Measurements from ENCODE around the gene ZNF423.
A peak's percentile ranks its signal among the peaks of the same experiment; 100 is the strongest.

Gene ZNF423

DNA sequence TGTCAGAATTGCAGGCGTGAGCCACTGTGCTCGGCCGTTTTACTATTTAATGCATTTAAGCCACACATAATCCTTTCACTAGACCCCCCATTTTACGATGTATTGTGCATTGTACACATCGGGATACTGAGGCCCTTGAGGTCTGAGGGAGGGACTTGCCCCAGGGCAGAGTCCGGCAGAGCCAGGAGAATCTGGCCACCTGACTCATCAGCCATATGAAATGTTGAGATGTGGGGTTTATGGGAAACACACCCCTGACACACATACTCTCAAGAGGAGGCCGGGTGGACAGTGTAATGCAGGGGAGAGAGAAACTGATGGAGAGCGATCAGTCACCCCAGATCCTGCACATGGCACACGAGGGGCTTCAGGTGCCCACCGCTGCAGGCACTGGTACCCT is 196.6 kb downstream of the ZNF423 start:
- no peak for DNase-seq

DNA sequence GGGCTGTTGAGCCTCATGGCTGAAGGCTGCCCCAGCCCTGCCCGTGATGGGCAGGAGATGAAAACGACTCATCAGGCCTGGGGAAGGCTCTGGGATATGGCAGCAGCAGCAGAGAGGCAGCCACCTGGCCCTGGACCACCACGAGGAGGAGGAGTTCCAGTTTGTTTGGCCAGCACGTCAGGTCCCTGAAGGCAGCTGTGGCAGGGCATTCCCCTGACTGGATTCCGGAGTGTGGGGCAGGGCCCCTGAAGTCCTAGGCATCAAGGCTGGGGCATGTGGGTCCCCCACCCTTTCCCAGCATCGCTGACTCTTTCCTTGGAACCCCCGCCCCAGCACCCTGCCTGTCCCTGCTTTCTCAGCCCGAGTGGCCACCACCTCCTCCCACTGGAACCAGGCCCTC is 197.4 kb downstream of the ZNF423 start:
- DNase-seq: no peak

DNA sequence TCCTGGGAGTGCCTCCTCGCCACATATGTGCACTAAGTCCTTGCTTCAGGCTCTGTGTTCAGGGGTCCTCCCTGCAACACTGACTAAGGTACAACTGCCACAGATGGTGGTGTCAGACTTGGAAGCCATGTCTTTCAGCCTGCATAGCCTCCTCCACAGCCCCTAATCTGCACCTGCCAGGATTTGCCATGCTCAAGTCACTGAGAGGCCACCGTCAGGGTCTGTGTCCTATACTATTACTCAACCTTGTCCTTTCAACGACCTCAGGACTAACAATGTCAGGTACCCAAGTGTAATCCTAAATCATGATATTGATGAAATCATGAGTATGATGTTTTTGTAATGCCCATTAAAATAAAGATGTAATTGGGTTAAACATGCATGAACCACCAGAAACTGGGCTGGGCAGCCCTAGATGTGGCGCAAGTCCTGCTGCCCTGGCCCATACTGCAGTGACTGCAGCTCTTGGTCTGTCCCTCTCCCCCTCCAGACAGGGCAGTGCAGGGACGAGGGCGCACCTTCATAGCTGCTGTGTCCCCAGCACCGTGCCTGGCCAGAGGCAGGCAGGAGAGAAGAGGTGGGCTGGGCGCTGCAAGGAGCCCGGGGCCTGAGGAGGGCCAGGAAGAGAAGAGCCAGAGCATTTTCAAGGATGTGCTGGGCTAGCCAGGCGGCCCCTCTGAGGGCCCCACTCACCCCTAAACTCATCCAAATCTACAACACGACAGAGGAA is 198.0 kb downstream of the ZNF423 start:
- DNase-seq: no peak

DNA sequence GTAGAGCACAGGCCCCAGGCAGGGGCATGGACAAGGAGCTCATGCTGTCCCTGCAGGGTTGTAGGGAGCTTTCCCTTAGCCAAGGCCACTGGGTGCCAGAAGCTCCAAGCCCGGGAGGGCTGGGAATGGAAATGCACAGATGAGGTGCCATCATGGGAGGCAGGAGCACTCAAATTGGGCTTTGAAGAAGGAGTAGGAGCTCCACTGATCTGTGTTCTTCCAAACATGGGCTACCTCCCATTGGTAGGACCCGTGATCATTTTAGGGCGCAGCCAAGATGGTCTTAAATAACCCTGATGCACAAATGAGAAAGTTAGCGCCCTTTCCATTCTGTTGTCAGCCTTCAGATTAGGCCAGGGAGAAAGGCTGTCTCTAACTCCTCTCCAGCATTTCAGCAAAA is 201.5 kb downstream of the ZNF423 start:
- DNase-seq: no peak

DNA sequence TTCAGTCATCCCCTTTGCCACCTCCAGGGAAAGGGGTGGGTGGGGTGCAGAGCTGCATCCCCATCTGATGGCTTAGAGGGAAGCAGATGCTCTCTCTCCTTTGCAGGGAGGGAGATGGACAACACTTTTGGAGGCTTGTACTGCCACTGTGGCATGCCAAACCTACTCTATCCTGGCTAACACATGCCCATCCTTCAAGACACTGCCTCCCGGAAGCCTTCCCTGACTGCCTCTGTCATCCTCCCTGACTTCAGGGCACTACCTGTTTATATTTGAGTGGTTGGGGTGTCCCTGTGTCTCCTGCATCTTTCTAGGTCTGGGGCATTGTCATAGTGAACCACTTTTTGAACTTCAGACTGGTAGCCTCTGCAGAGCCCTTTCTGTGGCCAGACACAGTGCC is 202.3 kb downstream of the ZNF423 start:
- DNase-seq: no peak

DNA sequence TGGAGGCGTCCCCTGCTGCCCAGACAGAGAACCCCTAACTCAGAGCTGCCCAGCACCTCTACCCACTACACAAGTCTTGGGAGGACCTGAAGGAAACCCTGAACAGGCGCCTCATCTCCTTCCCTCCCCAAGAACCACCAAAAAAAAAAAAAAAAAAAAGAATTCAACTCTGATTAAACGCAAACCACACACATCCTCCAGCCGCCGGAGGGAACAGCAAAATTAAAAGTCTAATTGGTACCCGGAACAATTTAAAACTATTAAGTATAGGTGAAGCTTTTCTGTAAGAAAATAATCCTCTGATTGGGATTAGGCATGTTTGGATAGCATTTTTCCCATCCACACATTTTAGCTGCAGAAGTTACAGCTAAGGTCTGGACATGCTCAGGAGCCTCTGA is 202.7 kb downstream of the ZNF423 start:
- no peak for DNase-seq

DNA sequence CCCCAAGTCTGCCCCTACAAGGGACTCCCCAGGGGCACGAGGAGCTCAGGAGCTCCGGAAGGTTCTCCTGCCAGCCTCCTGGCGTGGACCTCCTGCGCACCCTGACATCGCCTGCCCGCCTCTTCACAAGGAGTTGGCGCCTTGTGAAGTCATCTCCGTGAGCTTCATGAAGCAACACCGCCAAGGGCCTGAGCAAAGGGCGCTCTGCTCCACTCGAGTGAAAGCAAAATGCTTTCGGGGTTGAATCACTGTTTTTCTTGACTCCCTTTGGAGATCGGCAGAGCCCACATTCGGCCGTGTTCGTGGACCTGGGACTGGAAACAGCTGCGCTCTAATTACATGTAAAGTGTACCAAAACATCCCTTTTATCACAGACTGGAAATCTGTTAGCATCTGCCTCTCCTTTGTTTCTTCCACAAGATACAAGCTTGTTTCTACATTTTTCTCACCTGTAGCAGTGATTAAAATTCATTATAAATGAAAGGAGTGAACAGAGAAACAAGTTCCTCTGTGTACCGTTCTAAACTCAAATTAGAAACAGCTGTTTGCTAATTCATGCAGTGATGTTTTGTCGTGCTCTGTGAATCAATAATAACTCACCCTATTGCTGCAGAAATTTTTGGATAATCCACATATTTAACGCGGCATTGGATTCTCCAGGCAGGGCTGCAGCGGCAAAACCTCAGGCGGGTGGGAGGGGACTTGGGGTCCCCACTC is 203.3 kb downstream of the ZNF423 start:
- peak; percentile 75 for DNase-seq

DNA sequence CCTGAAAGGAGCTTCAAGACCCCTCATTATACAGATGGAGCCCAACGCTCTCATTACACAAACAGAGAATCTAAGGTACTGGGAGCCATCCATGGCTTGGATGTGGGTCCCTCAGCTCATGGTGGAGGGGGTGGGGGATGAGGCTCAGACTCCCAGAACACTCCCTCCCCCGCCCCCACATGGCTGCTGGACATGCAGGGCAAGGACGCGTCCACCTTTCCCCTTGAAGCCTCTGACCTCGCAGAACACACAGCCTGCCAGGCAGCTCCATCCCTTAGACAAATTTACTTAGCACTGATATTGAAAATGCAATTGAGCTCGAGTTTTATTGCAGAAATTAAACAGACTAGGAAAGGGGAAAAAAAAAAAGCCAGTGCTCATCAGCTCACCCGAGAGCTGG is 203.9 kb downstream of the ZNF423 start:
- DNase-seq: no peak

DNA sequence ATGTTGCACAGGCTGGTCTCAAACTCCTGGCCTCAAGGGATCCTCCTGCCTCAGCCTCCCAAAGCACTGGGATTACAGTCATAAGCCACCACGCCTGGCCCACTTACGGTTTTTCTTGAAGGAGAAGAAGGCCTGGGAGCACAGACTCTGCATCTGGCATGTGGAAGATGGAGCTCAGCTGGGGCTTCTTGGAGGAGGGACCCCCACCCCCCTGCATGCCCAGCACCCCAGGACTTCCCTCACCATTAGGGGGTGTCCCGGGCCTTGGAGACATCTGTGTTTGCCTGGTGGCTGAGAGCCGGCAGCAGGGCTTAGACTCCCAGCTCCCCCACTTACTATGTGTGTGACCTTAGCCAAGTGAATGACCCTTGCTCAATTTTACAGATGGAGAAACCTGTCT is 204.7 kb downstream of the ZNF423 start:
- DNase-seq: no peak

DNA sequence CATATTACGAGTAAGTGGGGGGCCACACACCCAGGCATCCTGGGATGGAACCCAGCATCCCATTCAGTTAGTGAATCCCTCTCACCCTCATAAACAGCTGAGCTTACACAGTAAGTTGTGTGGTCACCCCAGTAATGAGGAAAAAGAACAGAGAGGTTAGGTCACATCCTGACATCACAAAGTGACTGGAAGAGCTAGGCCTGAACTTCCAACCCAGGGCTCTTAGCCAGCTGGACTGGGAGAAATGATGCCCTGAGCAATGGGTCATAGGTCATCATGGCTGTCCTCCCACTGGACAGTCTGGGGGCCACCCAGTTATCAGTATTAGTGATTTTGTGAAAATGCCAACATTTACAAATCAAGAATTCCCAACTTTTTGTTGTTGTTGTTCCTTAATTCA is 205.3 kb downstream of the ZNF423 start:
- no peak for DNase-seq

DNA sequence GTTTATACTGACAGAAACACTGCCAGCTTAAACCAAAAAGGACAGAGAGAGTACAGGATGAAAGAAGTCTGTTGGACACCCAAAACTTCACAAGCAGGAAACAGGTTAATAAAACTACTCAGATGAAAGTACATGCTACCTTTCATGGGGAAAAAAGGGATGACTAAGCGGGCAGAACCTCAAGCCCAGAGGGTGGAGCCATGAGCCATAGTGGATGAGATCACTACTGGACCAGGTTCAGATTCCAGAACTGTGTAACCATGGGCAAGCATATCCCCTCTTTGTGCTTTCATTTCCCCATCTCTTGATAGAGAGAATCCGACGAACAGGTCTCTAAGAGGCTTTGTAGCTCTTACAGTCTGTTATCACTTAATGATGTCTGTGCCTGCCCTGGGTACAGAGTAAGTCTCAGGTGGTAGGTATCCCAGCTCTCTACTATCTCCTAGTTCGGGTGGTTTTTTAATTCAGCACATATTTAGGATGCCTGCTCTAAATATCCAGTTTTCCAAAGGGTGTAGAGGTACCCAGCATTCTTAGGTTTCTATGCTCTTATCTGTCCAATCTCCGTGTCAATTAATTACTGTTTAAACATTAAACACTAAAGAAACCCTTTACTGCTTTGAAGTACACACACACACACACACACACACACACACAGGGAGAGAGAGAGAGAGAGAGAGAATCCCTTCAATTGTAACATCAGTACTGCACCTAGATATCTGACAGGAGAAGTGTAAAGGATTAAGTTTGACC is 206.7 kb downstream of the ZNF423 start:
- DNase-seq: peak; percentile 53

DNA sequence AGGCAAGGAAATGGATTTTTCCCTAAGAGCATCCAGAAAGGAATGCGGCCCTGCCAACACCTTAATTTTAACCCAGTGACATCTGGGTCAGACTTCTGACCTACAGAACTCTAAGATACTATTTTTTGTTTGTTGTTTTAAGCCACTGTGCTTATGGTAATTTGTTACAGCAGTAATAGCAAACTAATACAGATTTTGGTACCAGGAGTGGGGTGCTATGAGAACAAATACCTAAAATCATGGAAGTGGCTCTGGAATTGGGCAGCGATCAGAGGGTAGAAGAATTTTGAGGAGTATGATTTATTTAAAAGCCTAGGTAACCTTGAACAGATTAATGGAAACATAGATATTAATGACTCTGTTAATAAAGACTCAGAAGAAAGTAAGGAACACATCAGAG is 208.2 kb downstream of the ZNF423 start:
- DNase-seq: no peak

DNA sequence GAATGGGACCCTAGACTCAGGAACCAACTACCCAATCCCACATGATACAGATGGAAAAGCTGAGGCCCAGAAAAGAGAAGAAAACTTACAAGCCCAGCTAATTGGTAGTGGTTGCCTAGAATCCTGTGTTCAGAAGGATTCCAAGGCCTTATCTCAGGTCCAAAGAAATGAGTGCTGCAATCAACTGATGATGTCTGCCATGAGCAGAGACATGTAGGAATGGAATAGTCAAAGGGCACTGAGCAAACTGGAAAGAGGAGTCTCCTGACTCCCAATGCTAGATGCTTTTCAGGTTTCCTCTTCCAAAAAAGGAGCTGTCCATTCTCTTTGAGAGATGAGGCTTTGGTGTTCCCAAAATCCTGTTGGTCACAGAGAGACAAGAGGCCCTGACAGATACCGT is 210.6 kb downstream of the ZNF423 start:
- no peak for DNase-seq

DNA sequence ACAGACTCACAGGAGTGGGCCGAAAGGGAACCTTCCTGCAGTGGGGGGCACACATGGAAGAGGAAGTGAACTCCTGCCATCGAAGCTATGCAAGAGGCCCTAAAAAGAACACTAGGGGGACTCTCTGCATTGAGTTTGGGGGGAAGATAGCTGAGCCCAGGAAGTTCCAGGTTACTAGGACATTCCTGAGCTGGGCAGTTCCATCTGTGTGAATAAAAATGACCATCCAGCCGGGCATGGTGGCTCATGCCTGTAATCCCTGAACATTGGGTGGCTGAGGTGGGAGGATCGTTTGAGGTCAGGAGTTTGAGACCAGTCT is 211.8 kb downstream of the ZNF423 start:
- DNase-seq: peak; percentile 58

DNA sequence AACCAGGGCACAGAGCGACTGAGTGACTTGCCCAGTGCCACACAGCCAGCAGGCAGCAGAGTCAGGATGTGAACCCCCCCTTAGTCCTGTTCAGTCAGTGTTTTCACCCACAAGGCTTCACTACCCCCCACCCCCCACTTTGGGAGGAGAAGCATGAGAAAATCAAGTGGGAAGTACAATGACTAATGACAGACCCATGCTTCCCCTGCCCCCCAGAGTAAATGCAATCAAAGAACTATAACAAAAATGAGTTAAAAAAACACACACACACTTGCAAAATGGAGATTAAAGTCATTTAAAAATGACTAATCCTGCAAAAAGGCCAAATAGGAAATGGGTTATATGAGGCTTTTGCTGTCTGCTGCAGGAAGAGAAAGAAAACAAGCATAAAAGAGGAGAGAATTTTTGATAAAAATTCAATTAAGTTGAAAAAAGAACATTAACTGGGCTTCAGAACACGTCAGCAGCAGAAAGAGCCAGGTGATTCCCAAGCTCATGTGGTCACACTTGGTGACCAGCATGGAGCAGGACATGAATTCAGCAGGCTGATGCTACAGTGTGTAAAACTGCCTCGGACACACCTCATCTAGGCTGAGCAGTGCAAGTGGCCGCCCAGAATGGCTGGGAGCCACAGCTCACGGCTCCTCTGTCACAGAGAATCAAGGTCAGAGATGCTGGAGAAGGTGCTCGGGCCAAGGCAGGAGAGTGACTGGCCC is 212.3 kb downstream of the ZNF423 start:
- DNase-seq: peak; percentile 97

DNA sequence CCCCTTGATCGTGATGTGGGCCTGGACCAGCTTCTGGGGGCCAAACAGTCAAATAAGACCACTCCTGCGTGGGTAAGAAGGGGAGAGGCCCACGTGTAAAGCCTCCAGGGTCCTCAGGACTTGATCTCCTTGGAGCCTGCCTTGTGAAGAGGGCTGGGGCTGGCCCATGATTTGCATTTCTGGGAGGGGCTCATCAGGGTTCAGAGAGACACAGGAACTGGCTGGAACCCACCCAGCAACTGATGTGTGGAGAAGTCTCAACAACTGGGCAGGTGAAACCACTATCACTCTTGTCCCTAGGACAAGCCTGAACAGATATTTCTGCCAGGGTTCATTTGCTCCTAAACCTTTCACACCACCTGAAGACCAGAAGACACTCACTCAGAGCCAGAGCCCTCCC is 214.7 kb downstream of the ZNF423 start:
- DNase-seq: no peak

DNA sequence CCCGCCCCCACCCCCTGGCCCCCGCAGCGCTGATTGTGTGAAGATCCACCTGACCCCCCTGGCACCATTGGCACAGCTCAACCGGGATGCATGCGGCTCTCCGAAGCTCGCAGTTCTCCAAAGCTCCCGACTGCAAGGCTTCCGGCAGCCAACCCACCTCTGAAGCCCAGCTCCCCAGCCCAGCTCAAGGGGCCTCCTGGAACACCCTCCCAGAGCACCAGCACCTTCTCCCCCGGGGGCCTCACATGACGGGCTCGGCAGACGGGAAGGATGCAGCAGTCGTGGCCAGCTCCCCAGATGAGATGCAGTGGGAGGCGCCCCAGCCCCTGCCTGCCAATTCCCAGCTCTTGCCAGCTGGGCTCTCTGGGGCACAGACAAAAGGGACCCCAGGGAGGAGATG is 215.3 kb downstream of the ZNF423 start:
- peak; percentile 5 for DNase-seq

DNA sequence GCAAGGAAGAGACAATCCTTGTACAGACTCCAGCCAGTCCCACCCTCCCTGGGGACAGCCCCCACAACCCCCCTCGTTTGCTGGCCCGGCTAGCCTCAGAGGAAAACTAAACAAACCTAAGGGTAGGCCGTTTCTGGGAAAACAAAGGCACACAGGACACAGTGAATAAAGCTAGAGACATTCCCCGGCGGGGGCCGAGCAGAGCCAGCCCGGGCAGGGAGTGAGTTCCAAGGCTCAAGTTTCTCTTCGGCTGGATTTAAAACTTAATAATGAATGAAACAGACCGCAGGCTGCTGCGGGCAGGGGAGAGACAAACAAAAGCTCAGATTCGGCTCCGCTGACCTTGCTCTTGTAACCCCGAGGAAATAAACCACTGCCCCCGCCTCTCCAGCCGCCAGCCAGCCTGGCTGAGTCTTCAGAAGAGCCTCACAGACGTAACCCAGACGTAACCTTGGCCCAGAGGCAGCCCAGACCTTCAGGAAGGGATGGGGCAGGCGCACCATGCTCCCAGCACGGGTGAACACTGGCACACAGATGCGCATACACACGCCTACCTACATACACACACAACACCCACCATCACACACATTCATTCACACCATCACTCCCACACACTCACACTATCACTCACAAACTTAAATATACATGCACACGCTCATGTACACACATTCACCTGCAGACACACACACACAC is 216.0 kb downstream of the ZNF423 start:
- peak; percentile 47 for DNase-seq

DNA sequence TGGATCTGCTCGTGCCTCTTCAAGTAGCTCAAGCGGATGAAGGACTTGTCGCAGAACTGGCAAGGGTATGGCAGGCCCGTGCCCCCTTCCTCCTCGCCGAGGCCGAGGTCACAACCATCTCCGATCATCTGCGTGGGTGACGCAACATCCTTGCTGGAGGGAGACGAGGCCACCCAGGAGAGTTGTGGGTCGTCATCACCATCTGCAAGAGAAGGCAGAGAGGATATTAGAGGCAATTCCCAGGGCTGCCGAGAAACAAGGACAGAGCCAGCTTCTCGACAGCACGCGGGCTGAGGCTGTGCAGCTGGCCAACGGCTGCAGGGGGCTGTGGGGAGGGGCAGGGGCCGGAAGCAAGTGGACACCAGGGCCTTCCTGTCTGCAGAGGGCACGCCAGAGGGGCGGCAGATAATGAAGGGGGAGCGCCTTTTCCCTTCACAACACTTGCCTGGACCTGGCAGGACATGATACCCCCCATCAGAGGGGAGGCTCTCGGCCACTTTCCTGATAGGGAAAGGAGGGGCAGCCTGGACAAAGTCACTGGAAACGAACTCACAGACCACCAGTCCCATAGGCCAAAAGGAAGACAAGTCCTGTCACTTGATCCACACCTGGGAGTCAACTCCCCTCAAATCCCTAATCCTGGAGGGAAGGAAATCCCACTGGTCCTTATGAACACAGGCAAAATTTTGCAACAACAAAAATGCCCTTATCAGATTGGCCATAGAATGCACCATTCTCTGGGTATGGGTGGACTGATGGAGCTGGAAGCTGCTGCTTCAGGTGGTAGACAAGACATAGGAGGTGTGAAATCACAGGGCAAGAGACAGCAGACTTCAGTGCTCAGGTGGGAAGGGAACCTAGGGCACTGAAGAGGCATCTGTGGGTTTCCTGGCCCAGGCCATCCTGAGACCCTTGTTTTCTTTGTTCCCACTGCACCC is 217.0 kb downstream of the ZNF423 start:
- DNase-seq: peak; percentile 7

DNA sequence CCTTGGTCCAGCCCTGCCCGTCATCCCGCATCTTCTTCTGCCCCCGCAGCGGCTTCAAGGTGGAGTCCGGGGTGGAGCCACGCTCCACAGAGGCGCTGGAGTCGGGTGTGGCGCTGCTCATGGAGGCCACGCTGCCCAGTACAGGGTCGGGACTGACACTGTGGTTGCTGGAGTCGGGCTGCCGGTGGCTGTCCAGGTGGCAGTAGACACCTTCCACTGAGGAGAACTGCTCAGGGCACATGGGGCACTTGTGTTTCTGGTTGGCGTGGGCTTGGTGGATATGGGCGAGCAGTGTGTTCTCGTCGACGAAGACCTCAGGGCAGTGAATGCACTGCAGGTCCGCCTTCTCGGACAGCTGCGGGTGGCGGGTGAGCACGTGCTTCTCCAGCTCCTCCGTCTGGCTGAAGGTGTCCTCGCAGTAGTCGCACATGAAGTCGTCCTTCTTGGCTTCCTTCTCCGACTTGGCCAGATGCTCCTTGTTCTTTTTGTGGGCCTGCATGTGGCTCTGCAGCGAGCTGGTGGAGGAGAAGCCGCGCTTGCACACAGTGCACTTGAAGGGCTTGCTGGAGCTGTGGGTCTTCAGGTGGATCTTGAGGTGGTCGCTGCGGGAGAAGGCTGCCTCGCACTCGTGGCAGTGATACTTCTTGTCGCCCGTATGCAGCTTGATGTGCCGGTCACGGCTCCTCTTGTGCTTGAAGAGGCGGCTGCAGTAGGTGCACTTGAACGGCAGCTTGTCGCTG is 217.8 kb downstream of the ZNF423 start:
- no peak for DNase-seq

DNA sequence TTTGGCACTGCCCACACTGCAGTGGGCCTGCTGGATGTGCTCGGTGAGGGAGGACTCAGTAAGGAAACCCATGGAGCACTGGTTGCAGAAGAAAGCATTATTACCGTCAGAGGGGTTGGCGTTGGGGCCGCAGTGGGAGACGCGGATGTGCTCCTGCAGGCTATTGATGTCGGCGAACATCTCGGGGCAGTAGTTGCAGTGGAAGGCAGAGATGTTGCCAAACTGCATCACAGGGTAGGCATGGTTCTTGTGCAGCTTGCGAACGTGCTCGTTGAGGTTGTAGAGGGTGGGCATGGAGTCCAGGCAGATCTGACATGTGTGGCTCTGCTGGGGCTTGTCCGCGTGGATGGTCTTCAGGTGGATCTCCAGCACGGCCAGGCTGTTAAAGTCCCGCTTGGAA is 218.4 kb downstream of the ZNF423 start:
- no peak for DNase-seq
